ENCODE measurements around the gene S100A3. TPM values are rescaled to one million over a fixed set of nuclear protein-coding genes. Genes with fewer than 3 reads are reported as not detected.

S100A3 gene
- total RNA-seq, 1 experiment from 2014 or later, result 12.0 TPM

- peaks cover 18% of the 10 kb centered on the region for H3K4me1 ChIP-seq (ENCODE audit: control insufficient read depth, insufficient read depth, low read length)
- no peaks in the 10 kb centered on the region for H3K9me3 ChIP-seq (ENCODE audit: control insufficient read depth, insufficient read depth, low read depth, low read length)
- peak overlapping the region; percentile 45; the same call in 1 of the 2 replicates for H3K27ac ChIP-seq (ENCODE audit: low read length)
- in situ Hi-C loops (cut with HindIII; ENCODE audit: low pct_unique_long_range_greater_than_20kb, low sequenced_read_pairs) (no loop called here), intact Hi-C loops (cut with micrococcal nuclease; ENCODE audit: unreplicated experiment) (no loop called here)
- POLR2A ChIA-PET, result interaction anchor here (1.0 kb wide), 1 partner anchor 19 kb away, joined by 3 read pairs; no protein-coding TSS in a partner anchor
- CTCF ChIA-PET, result no interaction called here
- H3K4me3 ChIP-seq (ENCODE audit: low read depth in 2 of 2, low read length in 2 of 2), result no peak overlapping the region
- DNase-seq (ENCODE audit: low read depth, low spot score), result no peak
- no peaks in the 10 kb centered on the region for H3K36me3 ChIP-seq (ENCODE audit: control insufficient read depth, insufficient read depth, low read length)
- ATAC-seq, result no peak
- no TSS peak for BruUV-seq (replicated peaks)
- no peaks in the 10 kb centered on the region for H3K27me3 ChIP-seq (ENCODE audit: control insufficient read depth, insufficient read depth, low read length)
- TF ChIP-seq TCF7L2 (IDR thresholded peaks at IDR 0.05; ENCODE audit: low read depth, low read length), result no peak
- TF ChIP-seq SIN3A (IDR thresholded peaks at IDR 0.05; ENCODE audit: borderline replicate concordance, insufficient read depth, low read depth, low read length), result no peak
- no peak for TF ChIP-seq CTCF (IDR thresholded peaks at IDR 0.05)
- TF ChIP-seq POLR2AphosphoS5 (IDR thresholded peaks at IDR 0.05; ENCODE audit: low read depth, low read length), result no peak
- TF ChIP-seq REST (IDR thresholded peaks at IDR 0.05; ENCODE audit: insufficient read depth in 1 of 2, low read depth in 2 of 2, low read length in 1 of 2), result no peak
Measured at GRCh38 chr1:153553830-153554541, 4.9 kb upstream of the S100A3 start.

- TF ChIP-seq CTCF (IDR thresholded peaks at IDR 0.05) (no peak), SIN3A (IDR thresholded peaks at IDR 0.05; ENCODE audit: borderline replicate concordance, insufficient read depth, low read depth, low read length) (no peak), POLR2AphosphoS5 (IDR thresholded peaks at IDR 0.05; ENCODE audit: low read depth, low read length) (no peak), TCF7L2 (IDR thresholded peaks at IDR 0.05; ENCODE audit: low read depth, low read length) (no peak), REST (IDR thresholded peaks at IDR 0.05; ENCODE audit: insufficient read depth in 1 of 2, low read depth in 2 of 2, low read length in 1 of 2) (no peak)
- no TSS peak for BruUV-seq (replicated peaks)
- no peak for ATAC-seq
- no peak for DNase-seq (ENCODE audit: low read depth, low spot score)
- no peaks in the 10 kb centered on the region for H3K36me3 ChIP-seq (ENCODE audit: control insufficient read depth, insufficient read depth, low read length)
- H3K4me1 ChIP-seq (ENCODE audit: control insufficient read depth, insufficient read depth, low read length), result peaks cover 27% of the 10 kb centered on the region
- ChIA-PET CTCF (no interaction called here), POLR2A (interaction anchor here (1.0 kb wide), 1 partner anchor 20 kb away, joined by 3 read pairs; no protein-coding TSS in a partner anchor)
- no peak overlapping the region for H3K4me3 ChIP-seq (ENCODE audit: low read depth in 2 of 2, low read length in 2 of 2)
- in situ Hi-C loops (cut with HindIII; ENCODE audit: low pct_unique_long_range_greater_than_20kb, low sequenced_read_pairs), result no loop called here
- no peaks in the 10 kb centered on the region for H3K9me3 ChIP-seq (ENCODE audit: control insufficient read depth, insufficient read depth, low read depth, low read length)
- intact Hi-C loops (cut with micrococcal nuclease; ENCODE audit: unreplicated experiment), result no loop called here
- H3K27ac ChIP-seq (ENCODE audit: low read length), result 0 out of 2 replicates have a peak overlapping the region, but pooled peaks have one; percentile 45
- H3K27me3 ChIP-seq (ENCODE audit: control insufficient read depth, insufficient read depth, low read length), result no peaks in the 10 kb centered on the region
Measured at GRCh38 chr1:153553096-153553495, 4.0 kb upstream of the S100A3 start.
